GM15510 (cell line): ENCODE results near the gene BCAR3.

Experiments
- POLR2A ChIP-seq: IDR thresholded peaks from 3 replicates; pipeline ENCODE4 v1.6.1; 2011; ENCODE audit warnings: borderline replicate concordance; ENCODE audit not compliant: insufficient read length; ENCODE audit errors: extremely low read depth

BCAR3 gene

DNA sequence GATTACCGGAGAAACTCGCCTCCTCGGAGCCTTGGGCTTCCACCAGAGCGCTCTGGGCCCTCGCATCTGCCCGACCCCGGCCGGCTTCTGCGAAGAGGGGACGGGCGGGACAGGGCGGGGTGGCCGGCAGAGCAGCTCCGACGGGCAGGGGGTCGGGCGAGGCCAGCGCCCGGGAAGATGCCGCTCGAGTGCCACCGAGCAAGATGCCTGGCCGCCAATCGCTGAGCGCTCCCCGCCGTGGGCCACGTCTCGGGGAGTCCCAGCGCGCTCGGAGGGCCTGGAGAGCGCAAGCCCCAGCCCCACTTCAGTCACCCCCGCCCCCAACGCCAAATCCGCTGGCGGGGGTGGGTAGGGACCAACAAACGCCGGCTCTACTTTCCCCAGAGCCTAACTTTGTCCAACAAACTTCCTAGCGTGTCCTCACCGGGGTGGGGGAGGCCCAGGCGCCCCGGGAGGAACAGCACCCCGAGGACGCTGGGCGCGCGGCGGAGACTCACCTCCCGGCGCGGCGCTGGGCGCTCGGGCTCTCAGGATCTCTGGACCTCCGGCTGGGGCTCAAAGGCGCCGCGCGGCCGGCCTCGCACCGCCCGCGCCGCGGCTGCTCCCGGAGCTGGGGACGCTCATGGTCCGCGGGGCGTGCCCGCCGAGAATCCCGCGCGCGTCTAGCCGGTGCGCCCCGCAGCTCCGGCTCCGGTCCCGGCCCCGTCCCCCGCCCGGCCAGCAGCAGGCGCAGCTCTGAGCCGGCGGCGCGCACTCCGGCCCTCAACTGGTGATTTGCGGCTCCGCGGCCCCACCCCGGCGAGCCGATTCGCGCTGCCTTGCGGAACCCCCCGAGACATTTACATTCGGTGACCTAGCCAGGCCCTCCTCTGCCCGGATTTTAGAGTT, at the start of gene BCAR3:
TSS of gene BCAR3 (minus strand) at position 737 of the 888 bp plus-strand sequence. CDS start 6,907 bp downstream, outside the sequence.
- peak; percentile 82 for TF ChIP-seq POLR2A

DNA sequence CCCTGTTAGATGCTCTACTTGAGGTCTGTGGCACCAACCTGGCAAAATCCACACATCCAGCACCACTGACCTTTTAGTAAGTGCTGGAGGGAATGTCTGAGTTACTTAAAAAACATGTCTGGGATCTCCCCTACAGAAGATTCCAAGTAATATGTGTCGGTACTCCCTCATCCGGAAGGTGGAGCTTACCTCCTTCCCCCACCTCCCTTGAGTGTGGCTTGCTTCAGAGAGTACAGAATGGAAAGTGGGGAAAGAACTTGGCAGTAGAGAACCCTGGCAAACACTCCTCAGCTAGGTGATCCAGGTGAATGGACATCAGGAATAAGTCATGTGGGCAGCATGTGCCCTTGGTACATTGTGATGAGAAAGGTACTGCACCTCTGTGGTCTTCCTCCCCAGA, 49.0 kb upstream of the BCAR3 start:
- no peak for TF ChIP-seq POLR2A

DNA sequence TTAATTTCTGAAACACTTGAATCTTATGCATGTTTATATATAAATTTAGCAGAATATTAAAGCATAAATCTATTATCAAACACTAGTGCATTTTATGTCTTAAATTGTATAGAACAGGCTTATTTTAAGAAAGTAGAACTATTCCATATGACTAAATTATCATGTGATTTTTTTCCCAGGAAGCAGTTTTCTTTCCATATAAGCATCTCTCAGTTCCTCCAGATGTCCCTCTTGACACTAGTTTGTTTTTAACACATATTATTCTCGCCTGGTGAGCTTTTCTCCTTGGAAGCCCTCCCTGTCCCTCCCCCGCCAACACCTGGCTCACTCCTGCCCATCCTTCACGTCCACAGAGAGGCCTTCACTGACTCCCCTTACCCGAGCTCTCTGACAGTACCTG, 48.3 kb upstream of the BCAR3 start:
- TF ChIP-seq POLR2A = no peak

DNA sequence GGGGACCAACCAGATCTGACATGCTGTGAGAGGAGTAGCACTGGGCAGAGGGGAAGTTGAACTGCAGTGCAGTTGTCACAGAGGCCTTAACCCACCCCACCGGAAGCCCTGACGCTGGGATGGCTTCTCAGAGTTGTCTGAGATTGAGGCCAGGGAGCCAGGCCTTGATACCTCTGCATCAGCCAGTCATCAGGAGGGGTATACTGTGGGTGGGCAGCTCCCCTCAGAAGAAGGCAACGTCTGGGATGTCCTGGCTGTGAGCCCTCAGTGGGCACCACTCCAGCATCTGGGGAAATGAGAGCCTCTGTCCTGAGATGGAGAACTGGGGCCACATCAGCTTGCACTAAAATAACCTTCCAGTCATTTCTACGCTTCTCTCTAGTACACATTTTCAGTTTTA, 47.9 kb upstream of the BCAR3 start:
- TF ChIP-seq POLR2A = no peak

DNA sequence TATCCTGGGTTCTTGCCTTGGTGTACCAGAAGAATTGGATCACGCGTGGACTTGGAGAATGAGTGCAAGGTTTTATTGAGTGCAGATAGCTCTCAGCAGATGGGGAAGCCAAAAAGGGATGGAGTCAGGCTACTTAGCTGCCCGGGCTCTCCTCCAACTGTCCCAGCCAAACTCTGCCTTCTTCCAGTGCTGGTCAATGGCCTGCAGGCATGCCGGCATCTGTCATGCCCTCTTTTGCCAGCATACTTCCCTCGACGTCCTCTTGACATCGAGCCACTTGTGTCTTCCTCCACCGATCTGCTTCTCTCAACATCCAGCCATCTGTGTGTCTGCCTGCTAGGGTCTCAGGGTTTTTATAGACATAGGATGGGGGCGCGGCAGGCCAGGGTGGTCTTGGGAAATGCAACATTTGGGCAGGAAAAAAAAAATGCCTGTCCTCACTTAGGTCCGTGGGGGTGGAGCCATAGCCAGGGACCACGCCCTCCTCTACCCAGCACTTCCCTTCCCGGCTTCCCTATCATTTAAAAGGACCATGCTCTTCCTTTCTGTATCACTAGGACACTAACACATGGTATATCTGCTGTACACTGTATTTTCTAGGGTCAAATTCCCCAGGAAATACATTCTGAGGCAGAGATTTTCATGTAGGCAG, 47.0 kb upstream of the BCAR3 start:
- no peak for TF ChIP-seq POLR2A

DNA sequence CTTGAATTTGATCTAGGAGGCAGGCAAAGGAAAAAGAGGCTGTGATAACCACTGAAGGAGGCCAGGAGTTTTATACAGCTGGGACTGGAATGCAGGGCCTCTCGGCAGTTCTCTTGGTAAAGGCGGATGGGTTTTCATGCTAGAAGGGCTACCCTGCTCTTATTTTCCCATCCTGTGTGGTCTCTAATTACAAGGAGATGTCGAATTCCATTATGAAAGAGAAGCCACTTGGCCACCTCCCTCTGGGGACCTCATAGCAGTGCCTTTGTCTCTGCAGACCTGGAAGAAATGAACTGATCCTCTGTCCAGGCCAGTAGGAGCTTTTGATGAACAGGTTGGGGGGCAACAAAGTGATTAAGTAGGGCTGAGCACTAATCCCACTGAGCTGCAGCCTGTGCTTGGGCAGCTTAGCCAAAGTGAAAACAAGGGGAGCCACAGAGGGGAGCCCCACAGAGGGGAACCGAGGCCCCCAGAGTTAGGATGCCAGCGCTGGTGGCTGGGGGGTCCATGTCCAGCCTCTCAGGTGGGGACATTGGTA, 42.2 kb upstream of the BCAR3 start:
- no peak for TF ChIP-seq POLR2A

DNA sequence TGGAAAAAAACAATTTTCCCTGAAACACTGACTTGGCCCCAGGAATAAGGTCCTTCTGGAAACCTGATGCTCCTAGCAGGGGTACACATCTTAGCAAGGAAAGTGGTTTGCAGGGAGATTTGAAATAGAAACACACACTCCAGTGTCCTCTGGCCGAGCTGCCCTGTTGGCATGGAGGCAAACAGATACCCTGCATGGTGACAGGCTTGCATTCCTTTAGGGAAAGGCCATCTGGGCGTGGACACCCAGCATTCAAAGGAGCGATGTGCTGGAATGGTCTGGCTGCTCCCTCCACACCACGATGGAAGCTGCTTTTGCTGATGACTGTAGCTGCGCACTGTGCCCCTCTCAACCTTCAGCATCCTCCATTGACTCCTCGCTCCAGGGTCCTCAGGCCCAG, 41.5 kb upstream of the BCAR3 start:
- TF ChIP-seq POLR2A = no peak

DNA sequence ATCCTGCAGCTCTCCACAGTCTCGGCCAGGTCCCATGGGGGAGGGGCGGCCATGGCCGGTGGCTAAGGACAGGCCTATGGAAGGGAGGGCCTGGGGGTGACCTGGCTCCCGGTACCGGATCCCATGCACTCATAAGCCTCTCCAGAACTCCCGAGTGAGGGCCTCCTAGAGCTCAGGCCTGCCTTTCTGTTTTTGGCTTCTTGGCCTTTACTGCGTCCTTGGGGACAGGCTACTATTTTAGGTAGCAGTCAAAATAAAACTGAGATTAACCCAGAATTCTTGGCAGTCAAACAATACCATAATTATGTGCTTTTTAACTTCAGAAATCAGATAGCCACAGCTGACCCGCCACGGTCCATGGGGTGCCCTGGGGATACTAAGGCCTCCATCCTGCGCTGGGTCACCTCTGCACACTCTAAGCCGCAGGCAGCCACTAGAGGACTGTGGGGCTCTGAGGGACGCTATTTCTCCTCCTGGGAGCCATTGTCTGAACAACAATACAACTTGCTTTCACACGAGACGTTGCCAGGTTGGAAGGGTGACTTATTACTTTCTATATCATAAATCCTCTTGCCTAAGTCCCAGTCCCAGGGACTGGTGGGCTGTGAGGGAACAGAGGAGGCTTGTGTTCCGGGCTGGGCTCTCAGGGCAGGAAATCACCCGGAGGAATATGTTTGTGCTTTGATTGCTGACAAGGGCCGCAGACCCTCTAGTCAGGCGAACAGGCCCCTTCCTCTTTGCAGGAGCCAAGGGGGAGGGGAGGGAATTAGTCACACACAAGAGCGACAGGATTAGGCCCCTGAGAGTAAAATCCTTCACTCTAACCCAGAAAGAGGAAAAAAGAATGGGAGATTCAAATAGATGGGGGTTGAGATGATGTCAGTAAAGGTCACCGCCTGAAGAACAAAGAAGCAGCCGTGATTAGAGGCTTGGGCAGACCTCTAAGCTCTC, 40.7 kb upstream of the BCAR3 start:
- TF ChIP-seq POLR2A = no peak

DNA sequence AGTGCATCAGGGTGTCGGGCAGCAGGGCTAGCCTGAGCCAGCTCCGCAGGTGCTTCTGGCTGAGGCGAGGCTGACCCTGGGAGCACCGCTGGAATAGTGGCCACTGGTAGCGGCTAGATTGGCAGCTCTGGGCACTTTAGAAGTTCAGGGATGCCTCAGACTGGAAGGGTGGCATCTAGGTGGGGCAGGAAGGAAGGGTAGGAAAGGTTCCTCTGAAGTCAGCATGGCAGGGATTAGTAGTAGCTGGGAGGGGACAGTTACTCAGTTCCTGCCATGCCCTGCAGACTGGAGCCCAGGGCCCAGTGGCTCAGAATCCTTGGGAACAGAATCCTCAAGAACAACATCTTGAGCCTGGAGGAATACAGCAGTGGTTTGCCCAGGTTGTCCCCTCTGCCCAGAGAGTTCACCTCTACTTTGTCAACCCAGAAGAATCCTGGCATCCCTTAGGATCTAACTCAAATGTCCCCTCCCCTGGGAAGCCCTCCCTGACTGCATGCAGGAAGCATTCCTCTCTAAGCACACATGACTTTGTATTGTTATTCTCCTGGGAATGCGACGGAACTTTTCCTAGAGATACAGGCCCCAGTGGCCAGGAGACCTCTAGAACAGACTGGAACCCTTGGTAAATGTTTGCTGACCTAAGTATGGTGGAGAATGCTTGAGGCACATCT, 39.5 kb upstream of the BCAR3 start:
- no peak for TF ChIP-seq POLR2A

DNA sequence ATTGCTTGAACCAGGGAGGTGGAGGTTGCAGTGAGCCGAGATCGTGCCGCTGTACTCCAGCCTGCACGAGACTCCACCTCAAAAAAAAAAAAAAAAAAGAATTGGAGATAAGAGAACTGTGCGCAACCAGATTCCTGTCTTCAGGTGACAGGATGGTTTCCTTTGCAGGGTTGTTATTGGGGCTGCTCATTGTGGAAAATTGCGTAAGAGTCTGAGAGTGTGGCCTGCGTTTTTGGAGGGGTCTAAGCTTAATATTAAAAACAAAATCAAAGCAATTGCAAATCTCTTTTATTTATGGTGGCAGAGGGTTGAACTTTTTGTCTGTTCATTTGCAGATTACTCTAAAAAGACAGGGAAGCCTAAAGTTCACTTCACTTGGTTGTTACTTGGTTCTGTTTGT, 36.0 kb upstream of the BCAR3 start:
- no peak for TF ChIP-seq POLR2A

DNA sequence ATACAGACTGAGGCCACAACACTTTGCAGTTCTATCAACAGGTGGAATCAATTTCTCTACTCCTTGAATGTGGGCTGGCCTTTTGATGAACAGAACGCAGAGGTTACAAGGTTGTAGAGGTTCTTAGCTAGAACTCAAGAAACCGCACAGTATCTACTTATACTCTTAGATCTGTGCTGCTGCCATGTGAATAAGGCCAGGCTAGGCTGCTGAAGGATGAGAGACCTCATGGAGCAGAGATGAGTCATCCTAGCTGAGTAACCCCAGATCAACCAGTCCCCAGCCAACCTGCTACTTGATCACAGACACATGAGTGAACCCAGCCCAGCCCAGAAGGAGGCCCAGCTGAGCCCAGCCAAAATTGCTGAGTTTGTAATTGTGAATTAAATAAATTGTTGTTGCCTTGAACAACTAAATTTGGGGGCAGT, 35.3 kb upstream of the BCAR3 start:
- no peak for TF ChIP-seq POLR2A

DNA sequence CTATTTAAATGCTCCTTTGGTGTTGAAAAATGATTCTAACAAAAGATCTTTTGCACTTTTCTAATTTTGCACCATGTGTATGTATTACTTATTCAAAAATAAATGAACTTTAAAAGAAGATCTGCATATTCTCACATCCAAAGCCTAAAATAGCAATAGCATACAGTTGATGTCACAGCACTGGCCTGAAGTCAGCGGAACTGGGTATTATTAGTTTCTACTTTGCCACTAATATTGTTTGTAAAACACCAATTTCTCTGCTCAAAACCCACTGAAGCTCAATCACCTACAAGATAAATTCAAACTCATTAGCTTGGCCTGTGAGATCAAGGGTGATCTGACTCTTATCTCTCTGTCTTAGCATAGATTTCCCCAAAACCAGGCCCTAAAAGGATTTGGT, 34.5 kb upstream of the BCAR3 start:
- TF ChIP-seq POLR2A = no peak

DNA sequence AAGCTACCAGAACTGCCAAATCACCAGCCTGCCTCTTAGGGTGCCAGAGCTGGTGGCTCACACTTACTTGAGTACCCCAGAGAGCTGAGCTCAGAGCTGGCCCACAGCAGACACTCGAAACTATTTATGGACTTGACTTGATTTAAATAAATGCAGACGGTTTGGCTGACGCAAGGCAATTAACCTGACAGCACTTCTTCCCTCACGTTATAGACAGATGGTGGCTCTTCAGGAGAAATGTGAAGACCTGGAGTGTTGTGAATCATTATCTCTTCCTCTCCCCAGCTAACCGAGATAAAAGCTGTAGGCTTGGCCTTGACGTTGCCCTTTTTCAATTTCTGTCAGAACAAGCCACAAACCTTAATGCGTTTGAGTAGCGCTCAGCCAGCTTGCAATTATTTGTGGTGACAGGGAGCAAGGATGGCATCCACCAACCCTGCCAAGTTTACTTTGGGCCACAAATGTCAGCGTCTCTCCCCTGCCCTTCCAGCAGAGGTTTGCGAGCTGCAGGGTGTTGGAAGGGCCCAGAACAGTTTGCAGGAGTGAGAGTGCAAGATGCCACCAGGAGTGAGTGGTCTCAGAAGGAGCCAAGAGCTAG, 34.0 kb upstream of the BCAR3 start:
- no peak for TF ChIP-seq POLR2A

DNA sequence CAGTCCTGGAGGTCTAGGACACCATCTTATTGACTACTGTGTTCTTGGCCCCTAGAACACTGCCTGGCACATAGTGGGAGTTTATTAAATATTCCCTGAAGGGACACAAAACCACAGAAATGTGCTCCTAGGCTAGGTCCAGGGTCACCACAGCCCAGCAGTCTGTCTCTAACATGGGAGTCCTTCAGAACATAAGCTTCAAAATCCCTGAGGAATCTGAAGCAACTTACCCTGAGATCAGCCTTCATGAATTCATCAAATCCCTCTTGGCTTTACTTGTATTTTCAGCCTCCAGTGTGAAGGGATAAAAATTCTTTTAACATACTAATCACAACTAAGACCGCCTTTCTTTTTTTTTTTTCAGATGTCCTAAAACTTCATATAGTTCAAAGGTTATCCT, 32.7 kb upstream of the BCAR3 start:
- TF ChIP-seq POLR2A = no peak
